Stimulated activated memory B cell treated with anti-CD40 and anti-IgM and Interleukin-4, amounts not matched to agents 10 μg/mL and 1 μg/mL and 100 μg/mL, for 72 hours (primary cell): ENCODE measurements around the gene RNF213.
"Not testable (repeated sequence)": the region's sequence is repeated elsewhere in the genome, so short reads cannot be mapped to it uniquely, and the experiment has no call there.

Source experiments
- ATAC-seq: fragments of 150-1000 bp; cut with Tn5 transposase; 2 replicates; pipeline ENCODE4 v1.10.0; 2021
- H3K27ac Mint-ChIP-seq: one replicate; pipeline ENCODE4 v1.8.0; 2022; ENCODE audit warnings: mild to moderate bottlenecking, mixed read lengths
- H3K27me3 Mint-ChIP-seq: one replicate; pipeline ENCODE4 v1.8.0; 2022; ENCODE audit warnings: mixed read lengths
- H3K36me3 Mint-ChIP-seq: one replicate; pipeline ENCODE4 v1.8.0; 2022; ENCODE audit warnings: mixed read lengths
- H3K4me1 Mint-ChIP-seq: one replicate; pipeline ENCODE4 v1.8.0; 2022; ENCODE audit warnings: mixed read lengths
- H3K4me3 Mint-ChIP-seq: one replicate; pipeline ENCODE4 v1.8.0; 2022; ENCODE audit warnings: mild to moderate bottlenecking, moderate library complexity, mixed read lengths
- H3K9me3 Mint-ChIP-seq: one replicate; pipeline ENCODE4 v1.8.0; 2022; ENCODE audit warnings: mixed read lengths

RNF213 gene

DNA sequence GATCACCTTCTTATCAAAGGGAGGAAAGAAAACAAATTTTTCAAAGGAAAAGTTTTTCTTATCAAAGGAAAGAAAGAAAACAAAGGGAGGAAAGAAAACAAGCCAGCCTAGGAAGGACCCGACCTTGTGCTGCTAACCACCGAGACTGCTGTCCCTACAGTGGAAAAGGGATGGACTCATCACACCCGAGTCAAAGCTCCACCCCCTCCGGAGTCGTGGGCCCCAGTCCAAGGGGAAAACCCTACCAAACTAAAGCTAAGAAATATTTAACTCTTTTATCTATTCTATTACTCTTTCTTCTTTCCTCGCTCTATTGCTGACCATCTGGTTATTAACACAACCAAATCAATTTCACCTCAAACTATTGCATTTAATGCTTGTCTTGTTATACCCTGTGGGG lies 148.2 kb downstream of the RNF213 start:
- H3K36me3 Mint-ChIP-seq = no peaks in the 10 kb centered on the region
- no peak for ATAC-seq
- no peaks in the 10 kb centered on the region for H3K9me3 Mint-ChIP-seq
- H3K4me3 Mint-ChIP-seq = no peak overlapping the region
- no peak overlapping the region for H3K27ac Mint-ChIP-seq
- H3K4me1 Mint-ChIP-seq = peaks cover under 1% of the 10 kb centered on the region
- peaks cover 12% of the 10 kb centered on the region for H3K27me3 Mint-ChIP-seq

DNA sequence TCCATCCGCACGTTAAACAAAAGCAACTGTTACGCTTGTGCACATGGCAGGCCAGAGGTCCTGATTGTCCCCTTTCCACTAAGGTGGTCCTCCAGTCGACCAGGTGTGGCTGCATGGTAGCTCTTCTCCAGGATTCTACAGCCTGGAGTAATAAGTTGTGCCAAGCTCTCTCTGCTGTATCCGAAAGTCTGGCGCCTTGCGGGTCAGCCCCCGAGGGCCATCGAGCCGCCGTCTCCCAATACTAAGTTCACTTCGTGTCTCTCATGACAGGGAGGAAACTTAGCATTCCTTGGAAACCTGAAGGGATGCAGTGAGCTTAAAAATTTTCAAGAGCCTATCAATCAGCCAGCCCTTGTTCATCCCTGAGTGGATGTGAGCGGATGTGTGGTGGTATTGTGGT lies 149.0 kb downstream of the RNF213 start:
- H3K4me3 Mint-ChIP-seq = no peak overlapping the region
- no peak for ATAC-seq
- peaks cover 19% of the 10 kb centered on the region for H3K27me3 Mint-ChIP-seq
- H3K4me1 Mint-ChIP-seq = peaks cover 8% of the 10 kb centered on the region
- no peaks in the 10 kb centered on the region for H3K36me3 Mint-ChIP-seq
- H3K27ac Mint-ChIP-seq = no peak overlapping the region
- no peaks in the 10 kb centered on the region for H3K9me3 Mint-ChIP-seq

DNA sequence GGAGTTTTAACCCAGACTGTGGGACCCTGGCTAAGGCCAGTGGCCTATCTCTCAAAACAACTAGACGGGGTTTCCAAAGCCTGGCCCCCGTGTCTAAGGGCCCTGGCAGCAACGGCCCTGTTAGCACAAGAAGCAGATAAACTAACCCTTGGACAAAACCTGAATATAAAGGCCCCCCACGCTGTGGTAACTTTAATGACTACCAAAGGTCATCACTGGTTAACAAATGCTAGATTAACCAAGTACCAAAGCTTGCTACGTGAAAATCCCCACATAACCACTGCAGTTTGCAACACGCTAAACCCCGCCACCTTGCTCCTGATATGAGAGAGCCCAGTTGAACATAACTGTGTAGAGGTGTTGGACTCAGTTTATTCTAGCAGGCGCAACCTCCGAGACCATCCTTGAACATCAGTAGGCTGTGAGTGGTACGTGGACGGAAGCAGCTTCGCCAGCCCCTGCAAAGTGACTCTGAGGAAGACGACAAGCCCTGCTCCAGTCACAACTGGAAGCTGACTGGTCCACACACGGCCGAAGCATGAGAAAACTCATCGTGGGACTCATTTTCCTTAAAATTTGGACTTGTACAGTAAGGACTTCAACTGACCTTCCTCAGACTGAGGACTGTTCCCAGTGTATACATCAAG lies 149.9 kb downstream of the RNF213 start:
- H3K27ac Mint-ChIP-seq, H3K4me3 Mint-ChIP-seq, H3K9me3 Mint-ChIP-seq, ATAC-seq, H3K36me3 Mint-ChIP-seq: not testable (repeated sequence)
- Mint-ChIP-seq H3K4me1 (peaks cover 13% of the 10 kb centered on the region), H3K27me3 (peaks cover 19% of the 10 kb centered on the region)

DNA sequence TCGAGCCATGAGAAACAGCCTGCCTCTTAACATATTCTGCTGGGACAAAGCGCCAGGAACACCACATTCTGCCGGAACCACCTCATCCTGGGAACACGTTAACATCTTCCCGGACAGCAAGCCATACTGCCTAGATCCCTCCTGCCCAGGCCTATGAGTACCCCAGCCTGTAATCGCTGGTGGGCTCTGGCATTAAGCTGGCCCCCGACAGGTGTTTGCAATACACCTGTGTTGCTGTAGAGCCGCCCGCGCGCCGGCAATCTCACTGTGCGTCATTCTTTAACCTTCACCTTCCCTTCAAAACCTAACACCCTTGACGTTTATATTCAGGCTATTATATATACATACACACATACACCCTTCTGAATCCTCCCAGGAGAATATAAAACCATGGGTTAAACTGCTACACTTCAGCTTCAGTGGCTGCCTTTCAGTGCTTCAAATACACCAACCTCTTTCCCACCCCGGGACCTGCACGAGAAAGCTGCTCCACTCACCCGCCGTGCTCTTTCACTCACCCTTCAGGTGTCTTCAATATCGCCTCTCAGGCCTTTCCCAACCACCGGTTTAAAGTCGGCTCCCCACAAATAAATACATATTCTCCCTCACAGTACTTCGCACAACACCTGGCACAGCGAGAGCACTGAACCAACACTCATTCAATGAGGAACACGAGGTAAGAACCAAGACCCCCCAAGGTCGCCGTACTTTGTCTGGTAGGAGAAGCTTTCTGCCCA lies 153.3 kb downstream of the RNF213 start:
- H3K36me3 Mint-ChIP-seq = peaks cover 12% of the 10 kb centered on the region
- H3K9me3 Mint-ChIP-seq = no peaks in the 10 kb centered on the region
- ATAC-seq = no peak
- peaks cover 19% of the 10 kb centered on the region for H3K27me3 Mint-ChIP-seq
- peak overlapping the region; percentile 91 for H3K4me3 Mint-ChIP-seq
- peak overlapping the region; percentile 79 for H3K27ac Mint-ChIP-seq
- peaks cover 41% of the 10 kb centered on the region for H3K4me1 Mint-ChIP-seq

DNA sequence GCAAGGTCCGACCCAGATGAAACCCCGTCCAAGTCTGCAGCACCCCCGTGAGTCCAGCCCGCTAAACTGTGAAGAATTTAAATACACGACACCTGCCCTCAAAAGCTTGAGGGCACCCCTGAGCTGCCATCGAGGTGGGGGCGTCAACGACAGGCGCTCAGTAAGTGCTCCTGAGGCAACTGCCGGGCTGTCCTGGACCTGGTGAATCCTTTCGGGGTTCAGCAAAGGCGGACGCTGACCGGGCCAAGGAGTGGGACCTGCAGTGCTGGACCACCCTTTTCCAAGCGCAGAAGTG lies 153.8 kb downstream of the RNF213 start:
- peak overlapping the region; percentile 79 for H3K27ac Mint-ChIP-seq
- H3K36me3 Mint-ChIP-seq = peaks cover 15% of the 10 kb centered on the region
- peak overlapping the region; percentile 91 for H3K4me3 Mint-ChIP-seq
- H3K9me3 Mint-ChIP-seq = no peaks in the 10 kb centered on the region
- no peak for ATAC-seq
- peaks cover 42% of the 10 kb centered on the region for H3K4me1 Mint-ChIP-seq
- peaks cover 19% of the 10 kb centered on the region for H3K27me3 Mint-ChIP-seq

DNA sequence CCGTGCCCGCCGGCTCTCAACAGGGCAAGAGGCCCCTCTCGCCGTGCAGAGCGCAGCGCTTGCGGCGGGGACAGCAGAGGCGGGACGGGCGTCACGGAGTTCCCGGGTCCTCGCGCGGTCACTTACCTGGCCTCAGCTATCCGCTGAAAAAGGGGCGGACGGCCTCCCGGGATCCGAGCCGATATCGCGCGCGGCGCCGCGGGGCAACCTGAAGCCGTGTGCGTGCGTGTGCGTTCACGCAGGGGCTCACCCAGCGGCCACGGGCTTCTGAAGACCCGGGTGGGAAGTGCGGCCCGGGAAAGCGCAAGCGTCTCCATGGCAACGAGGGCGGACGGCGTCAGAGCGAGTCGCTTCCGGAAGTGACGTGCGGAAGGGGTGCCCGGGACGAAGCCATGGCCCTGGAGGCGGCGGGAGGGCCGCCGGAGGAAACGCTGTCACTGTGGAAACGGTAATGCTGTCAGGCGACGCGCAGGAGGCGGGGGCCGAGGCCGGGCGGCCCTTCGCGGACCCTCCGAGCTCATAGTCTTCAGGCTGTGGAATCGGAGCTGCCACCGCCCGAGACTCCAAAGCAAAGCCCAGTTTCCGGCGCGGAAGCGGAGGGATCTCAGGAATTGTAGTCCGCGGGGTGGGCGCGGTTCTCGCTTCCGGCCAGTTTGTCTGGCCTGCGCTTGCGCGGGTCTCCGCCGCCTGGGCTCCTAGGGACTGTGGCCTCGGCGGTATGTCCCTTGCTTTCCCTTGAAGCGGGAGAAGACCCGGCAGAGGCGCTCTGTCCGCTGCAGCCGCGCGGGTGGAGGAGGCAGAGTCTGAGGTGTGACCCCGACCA lies 154.4 kb downstream of the RNF213 start, which contains the start of gene ENDOV:
ENDOV (plus strand) TSS at position 365 of the 823 bp plus-strand sequence; CDS start at position 393, 28 bp downstream.
- peaks cover 20% of the 10 kb centered on the region for H3K36me3 Mint-ChIP-seq
- H3K4me3 Mint-ChIP-seq = peak within 1 kb of the TSS; percentile 91

DNA sequence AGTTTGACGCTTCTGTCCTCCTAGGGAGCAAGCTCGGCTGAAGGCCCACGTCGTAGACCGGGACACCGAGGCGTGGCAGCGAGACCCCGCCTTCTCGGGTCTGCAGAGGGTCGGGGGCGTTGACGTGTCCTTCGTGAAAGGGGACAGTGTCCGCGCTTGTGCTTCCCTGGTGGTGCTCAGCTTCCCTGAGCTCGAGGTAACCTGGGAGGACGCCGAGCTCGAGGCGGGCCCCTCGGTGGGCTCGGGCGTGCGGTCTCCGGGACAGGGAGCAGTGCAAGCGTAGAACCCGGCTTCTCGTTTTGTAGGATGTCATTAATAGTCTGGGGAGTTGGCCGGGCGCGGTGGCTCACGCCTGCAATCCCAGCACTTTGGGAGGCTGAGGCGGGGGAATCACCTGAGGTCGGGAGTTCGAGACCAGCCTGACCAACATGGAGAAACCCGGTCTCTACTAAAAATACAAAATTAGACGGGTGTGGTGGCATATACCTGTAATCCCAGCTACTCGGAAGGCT lies 155.0 kb downstream of the RNF213 start:
- Mint-ChIP-seq H3K9me3 (no peaks in the 10 kb centered on the region), H3K27ac (peak overlapping the region; percentile 79)
- ATAC-seq = no peak

More for the DNA sequence above, 154.4 kb downstream of the RNF213 start, which contains the start of gene ENDOV:
- Mint-ChIP-seq H3K4me1 (peaks cover 47% of the 10 kb centered on the region), H3K9me3 (no peaks in the 10 kb centered on the region), H3K27me3 (peaks cover 19% of the 10 kb centered on the region), H3K27ac (peak within 1 kb of the TSS; percentile 79)
- peak; percentile 97 for ATAC-seq

DNA sequence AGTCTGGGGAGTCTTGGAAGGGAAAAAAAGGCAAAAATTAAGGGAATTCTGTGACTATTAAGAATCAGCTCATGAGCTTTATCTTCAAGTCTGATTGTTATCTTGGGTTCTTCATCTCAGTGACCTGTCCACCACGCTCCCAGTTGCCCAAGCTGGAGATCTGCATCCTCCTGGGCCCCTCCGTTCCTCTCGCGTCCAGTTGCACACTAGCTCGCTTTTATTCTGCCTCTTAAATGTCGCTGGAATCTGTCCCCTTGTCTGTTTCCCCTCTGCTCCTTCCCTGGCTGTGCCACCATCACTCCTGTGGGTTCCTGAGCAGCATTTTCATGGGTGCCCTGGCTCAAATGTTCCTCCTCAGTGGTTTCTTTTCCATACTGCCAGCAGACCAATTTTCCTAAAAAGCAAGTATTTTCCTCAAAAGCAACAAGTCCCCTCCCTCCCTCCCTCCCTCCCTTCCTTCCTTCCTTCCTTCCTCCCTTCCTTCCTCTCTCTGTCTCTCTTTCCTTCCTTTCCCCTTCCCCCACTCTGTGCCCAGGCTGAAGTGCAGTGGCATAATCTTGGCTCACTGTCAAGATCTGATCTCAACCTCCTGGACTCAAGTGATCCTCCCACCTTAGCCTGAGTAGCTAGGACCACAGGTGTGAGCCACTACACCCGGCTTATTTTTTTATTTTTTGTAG lies 155.7 kb downstream of the RNF213 start:
- H3K36me3 Mint-ChIP-seq = peaks cover 21% of the 10 kb centered on the region
- H3K27ac Mint-ChIP-seq = peak overlapping the region; percentile 19
- H3K27me3 Mint-ChIP-seq = peaks cover 19% of the 10 kb centered on the region
- H3K9me3 Mint-ChIP-seq = no peaks in the 10 kb centered on the region
- ATAC-seq = no peak
- H3K4me1 Mint-ChIP-seq = peaks cover 47% of the 10 kb centered on the region
- peak overlapping the region; percentile 91 for H3K4me3 Mint-ChIP-seq

More for the DNA sequence above, 155.0 kb downstream of the RNF213 start:
- peak overlapping the region; percentile 91 for H3K4me3 Mint-ChIP-seq
- H3K27me3 Mint-ChIP-seq = peaks cover 19% of the 10 kb centered on the region
- H3K36me3 Mint-ChIP-seq = peaks cover 21% of the 10 kb centered on the region
- H3K4me1 Mint-ChIP-seq = peaks cover 47% of the 10 kb centered on the region

DNA sequence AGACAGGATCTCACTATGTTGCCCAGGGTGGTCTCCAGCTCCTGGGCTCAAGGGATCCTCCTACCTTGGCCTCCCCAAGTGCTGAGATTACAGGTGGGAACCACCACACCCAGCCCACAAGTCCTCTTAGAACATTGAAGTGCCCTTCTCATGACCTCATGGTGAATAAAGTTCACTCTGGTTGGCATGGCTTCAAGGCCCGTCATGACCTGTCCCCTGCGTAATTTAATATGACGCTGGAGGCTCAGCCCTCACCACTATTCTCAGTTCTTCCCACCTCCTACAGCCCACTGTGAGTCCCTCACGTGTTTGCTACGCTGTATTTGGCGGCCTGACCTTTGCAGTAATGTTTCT lies 156.3 kb downstream of the RNF213 start:
- no peaks in the 10 kb centered on the region for H3K9me3 Mint-ChIP-seq
- H3K36me3 Mint-ChIP-seq = peaks cover 21% of the 10 kb centered on the region
- H3K27ac Mint-ChIP-seq = peak overlapping the region; percentile 19
- H3K27me3 Mint-ChIP-seq = peaks cover 19% of the 10 kb centered on the region
- peak overlapping the region; percentile 91 for H3K4me3 Mint-ChIP-seq
- H3K4me1 Mint-ChIP-seq = peaks cover 47% of the 10 kb centered on the region
- ATAC-seq = no peak

DNA sequence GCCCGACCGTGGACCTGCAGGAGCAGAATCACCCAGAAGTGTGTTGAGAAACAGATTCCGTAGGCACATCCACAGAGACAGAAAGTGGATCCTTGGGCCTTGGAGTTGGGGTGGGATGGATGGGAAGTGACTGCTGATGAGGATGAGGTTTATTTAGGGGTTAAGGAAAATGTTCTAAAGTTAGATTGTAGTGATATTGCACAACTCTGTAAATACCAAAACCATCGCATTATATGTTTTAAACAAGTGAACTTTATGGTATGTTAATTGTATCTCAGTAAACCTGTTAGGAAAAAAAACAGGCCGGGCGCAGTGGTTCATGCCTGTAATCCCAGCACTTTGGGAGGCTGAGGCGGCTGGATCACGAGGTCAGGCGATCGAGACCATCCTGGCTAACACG lies 157.9 kb downstream of the RNF213 start:
- Mint-ChIP-seq H3K27me3 (peaks cover 10% of the 10 kb centered on the region), H3K27ac (no peak overlapping the region), H3K4me1 (peaks cover 47% of the 10 kb centered on the region), H3K36me3 (peaks cover 21% of the 10 kb centered on the region), H3K9me3 (no peaks in the 10 kb centered on the region), H3K4me3 (no peak overlapping the region)
- no peak for ATAC-seq

DNA sequence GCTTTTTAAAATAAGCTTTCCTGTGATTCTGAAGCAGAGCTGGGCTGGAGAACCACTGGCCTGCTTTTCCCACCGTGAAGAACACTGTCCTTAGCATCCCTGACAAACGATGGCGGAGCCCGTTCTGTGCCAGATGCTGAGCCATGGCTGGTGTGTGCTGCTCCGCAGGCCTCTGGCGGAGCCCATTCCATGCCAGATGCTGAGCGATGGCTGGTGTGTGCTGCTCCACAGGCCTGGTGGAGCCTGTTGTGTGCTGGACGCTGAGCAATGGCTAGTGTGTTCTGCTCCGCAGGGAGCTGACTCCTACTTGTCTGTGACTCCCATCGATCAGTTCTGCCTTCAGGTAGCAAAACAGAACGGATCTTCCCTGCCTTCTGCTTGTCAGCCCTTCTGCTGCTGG lies 158.6 kb downstream of the RNF213 start:
- H3K27me3 Mint-ChIP-seq = peaks cover 4% of the 10 kb centered on the region
- peaks cover 21% of the 10 kb centered on the region for H3K36me3 Mint-ChIP-seq
- H3K27ac Mint-ChIP-seq = no peak overlapping the region
- peaks cover 49% of the 10 kb centered on the region for H3K4me1 Mint-ChIP-seq
- H3K4me3 Mint-ChIP-seq = no peak overlapping the region
- ATAC-seq = no peak
- no peaks in the 10 kb centered on the region for H3K9me3 Mint-ChIP-seq

DNA sequence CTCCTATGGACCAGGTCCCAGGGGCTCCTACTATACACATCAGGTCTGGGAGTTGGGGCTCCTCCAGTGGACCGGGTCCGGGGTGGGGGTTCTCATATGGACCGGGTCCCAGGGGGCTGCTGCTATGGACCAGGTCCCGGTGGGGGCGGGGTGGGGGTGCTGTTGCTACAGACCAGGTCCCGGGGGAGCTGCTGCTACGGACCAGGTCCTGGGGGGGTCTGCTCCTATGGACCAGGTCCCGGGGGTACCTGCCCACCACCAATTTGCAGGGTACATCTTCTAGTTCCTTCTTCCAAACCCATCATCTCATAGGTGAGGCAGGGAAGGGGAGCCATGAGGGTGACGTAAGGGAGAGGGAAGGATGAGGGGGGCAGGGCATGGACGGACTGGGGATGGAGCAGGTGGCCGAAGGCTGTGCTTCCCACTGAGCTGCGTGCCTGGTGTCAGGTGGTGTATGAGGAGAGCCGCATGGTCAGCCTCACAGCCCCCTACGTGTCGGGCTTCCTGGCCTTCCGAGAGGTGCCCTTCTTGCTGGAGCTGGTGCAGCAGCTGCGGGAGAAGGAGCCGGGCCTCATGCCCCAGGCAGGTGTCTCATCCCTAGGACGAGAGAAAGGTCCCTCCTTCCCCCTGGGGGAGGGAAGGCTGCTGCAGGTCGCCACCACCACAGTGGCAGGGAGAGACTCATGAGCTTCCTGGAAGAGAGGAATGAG lies 160.9 kb downstream of the RNF213 start:
- Mint-ChIP-seq H3K27ac (no peak overlapping the region), H3K4me3 (no peak overlapping the region), H3K36me3 (peaks cover 21% of the 10 kb centered on the region), H3K4me1 (peaks cover 47% of the 10 kb centered on the region), H3K9me3 (no peaks in the 10 kb centered on the region), H3K27me3 (no peaks in the 10 kb centered on the region)
- ATAC-seq = no peak

DNA sequence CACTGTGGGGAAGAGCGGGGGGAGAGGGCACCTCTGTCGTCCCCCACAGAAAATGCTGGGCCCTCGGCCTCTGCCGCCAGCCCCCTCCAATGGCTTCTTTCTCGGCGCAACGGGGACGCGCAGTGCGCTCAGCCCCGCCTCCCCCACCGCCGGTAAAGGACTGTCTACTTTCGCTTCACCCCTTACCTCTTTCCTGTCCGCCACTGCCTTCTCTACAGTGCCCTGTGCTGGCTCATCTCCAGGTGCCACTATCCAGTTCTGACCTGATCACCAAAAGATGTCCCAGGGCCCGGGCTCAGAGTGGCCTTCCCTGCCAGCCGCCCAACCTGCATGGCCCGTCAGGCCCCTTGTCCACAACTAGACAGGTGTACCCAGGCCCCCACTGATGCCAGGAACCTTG lies 161.6 kb downstream of the RNF213 start:
- H3K4me3 Mint-ChIP-seq = no peak overlapping the region
- H3K9me3 Mint-ChIP-seq = no peaks in the 10 kb centered on the region
- H3K4me1 Mint-ChIP-seq = peaks cover 47% of the 10 kb centered on the region
- no peak for ATAC-seq
- H3K27me3 Mint-ChIP-seq = no peaks in the 10 kb centered on the region
- H3K27ac Mint-ChIP-seq = peak overlapping the region; percentile 31
- H3K36me3 Mint-ChIP-seq = peaks cover 21% of the 10 kb centered on the region

DNA sequence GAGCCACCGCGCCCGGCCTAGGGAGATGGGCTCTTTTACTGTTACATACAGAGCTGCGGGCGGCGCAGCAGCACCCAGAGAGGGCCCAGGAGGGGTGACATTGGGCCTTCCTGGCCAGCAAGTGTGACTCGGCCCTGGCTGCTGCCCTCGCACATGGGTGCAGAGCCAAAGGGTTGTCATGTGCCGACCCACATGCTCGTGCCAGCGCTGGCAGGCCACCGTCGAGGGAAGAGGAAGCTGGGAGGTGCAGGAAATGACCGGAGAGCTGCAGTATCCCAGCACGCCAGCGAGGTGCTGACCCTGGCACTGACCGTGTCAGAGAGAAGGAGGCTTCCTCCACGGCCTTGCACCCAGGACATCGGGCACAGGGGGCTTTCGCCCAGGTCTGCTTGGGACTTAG lies 162.3 kb downstream of the RNF213 start:
- no peaks in the 10 kb centered on the region for H3K9me3 Mint-ChIP-seq
- H3K27me3 Mint-ChIP-seq = no peaks in the 10 kb centered on the region
- H3K27ac Mint-ChIP-seq = peak overlapping the region; percentile 31
- peaks cover 17% of the 10 kb centered on the region for H3K36me3 Mint-ChIP-seq
- no peak for ATAC-seq
- H3K4me1 Mint-ChIP-seq = peaks cover 41% of the 10 kb centered on the region
- no peak overlapping the region for H3K4me3 Mint-ChIP-seq
